ENCODE data around the gene ALS2CL.

Gene ALS2CL

DNA sequence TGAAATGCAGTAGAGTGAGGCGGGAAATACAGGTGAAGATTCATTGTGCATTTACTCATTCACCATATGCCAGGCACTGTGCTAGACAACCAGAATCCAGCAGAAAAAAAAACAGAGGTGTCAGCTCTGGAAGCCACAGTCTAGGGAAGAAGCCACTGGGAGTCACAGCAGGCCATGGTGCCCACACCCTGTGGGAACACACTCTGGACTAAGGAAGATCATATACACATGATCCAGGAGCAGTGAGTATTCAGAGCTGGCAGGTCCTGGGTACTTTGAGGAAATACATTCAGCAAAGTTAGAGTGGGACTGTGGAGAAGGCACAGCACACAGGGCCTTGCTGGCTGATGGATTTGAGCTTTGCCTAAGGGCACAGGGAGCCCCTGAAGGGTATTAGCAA is 66.4 kb downstream of the ALS2CL start:
- ATAC-seq = no peak

DNA sequence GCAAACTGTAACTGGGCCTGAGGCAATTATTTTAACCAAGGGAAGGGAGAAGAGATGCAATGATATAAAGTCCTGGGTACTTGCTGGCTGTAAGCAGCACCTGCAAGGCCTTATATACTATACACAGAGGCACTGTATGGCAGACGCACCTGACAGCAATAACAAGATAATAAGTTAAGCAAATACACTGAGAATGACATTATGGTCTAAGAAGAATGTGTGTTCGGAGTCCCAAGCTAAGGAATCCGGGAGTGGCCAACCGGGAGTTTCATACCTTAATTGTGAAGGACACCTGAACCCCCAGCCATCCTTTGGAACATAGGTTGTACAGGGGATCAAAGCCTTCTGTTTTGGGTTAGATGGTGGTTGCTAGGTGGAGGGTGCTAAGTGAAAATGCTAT is 67.4 kb downstream of the ALS2CL start:
- no peak for ATAC-seq

DNA sequence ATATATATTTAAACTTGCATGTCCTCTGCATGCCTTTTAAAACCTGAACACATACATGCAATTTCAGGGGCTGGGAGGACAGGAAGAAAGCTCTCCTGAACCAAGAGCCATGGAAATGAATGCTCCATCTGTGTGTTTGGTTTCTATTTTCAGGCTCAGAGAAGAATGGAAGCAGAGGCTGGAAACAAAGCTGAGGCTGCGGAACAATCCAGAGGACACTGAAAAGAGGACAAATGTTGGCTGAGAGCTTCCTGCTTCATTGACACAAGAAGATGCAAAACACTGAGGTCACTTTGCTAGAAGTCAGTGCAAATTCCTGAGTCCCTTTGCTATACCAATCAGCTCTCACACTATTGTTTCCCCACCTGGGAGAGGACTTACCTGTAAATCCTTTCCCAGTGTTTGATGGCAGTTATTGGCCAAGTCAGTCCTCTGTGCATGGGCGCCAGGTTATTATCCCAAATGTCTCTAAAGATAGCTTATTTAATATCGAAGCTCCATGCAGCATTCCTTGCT is 68.4 kb downstream of the ALS2CL start:
- ATAC-seq = no peak

DNA sequence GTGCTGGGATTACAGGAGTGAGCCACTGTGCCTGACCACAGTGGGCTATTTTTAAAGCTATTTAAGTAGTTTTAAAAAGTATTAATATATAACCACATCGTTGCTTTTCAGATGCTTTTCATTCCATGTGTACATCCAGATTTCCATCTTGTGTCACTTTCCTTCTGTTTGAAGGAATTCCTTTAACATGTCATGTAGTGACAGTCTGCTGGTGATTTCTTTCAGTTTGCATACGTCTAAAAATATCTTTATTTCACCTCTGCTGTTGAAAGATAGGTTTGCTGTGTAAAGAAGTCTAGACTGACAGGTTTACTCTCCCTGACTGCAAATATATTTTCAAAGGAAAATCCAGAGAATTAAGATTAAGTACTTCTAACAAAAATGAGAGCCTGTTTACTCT is 68.9 kb downstream of the ALS2CL start:
- ATAC-seq = no peak

DNA sequence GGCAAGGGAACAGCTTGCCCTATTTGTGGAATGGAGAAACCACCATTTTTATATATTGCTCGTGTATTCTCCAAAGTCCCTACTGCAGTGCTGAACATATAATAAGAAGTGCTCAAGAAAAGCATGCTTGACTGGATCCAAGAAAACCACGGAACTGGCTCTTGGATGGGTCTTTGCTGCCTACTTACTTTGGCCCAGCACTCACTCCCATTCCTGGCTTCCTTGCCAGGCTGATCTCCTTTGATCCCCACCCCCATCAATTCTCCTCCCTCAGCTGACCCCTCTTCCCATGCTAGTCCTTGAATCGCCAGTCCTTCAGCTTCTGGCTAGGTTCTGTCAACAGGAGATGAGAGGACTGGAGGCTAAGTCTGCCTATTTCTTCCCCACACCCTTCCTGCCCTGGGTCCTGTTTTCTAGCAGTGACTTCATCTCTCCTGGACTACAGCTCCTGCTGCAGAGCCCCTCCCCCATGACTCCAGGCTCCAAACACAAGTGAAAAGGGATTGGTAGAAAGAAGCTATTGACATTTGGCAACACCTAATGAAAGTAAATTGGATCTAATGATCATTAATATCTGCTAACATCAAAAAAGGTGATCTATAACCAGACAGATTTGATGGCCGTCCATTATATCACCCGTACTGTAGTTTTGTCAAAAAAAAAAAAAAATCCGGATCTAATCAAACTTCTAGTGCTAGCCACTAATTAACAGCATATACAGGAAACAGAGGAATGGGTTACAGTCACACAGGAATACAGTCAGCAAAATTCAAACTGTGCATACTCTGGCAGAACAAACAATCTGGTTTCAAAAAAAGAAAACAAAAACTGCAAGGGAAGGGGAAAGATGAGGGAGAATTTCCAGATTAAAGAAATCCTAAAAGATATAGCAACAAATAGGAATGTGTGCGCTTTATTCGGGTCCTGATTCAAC is 73.4 kb downstream of the ALS2CL start:
- ATAC-seq = no peak
